ENCODE data around the gene METTL4. TPM values are rescaled to one million over a fixed set of nuclear protein-coding genes. Genes with fewer than 3 reads are reported as not detected.

METTL4 gene
- total and polyA plus RNA-seq, 2 experiments from 2014 or later = 7.6 to 16.0 TPM

DNA sequence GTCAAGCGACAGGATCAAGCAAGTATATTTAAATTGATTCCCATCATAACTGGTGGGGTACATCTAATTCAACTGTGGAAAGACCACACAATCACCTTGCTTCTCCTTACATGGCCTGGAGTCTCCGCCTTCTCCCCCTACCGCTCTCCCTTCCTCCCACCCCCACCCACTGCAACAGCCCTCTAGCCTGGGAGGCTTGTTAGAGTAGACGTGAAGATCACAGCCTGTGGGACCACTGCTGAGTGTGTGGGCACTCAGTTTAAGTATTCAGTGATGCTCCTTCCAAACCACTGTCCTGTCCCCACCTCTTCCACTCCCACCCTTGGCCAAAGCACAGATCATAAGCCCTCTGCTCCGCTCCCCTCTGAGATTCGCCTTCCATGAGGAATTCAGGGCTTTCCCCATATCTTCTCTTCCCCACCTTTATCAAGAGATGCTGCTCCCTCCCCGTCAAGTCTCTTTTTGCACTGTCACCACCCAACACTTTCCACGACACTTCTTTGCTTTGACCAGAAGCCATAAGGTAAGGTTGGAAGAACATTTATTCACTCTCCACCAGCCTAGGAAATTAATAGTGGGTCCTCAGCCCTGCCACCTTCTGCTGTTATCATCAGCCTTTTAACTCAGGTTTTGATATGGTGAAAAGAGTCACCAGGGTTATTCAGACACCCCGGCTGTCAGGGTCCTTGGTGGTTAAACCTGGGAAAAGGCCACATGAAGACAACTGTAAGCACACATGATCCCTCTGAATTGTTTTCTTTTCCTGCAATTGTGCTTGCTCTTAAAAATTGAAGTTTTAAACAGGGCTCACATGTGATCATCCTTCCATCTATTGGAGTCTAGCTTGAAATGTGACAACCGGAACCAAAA is 1.7 kb downstream of the METTL4 start:
- TF ChIP-seq EZH2phosphoT487 (IDR thresholded peaks at IDR 0.05; ENCODE audit: low read depth, severe bottlenecking, unreplicated experiment) (no peak), EZH2 (IDR thresholded peaks at IDR 0.05; ENCODE audit: borderline replicate concordance) (no peak)
- TF ChIP-seq, protein P1, sequence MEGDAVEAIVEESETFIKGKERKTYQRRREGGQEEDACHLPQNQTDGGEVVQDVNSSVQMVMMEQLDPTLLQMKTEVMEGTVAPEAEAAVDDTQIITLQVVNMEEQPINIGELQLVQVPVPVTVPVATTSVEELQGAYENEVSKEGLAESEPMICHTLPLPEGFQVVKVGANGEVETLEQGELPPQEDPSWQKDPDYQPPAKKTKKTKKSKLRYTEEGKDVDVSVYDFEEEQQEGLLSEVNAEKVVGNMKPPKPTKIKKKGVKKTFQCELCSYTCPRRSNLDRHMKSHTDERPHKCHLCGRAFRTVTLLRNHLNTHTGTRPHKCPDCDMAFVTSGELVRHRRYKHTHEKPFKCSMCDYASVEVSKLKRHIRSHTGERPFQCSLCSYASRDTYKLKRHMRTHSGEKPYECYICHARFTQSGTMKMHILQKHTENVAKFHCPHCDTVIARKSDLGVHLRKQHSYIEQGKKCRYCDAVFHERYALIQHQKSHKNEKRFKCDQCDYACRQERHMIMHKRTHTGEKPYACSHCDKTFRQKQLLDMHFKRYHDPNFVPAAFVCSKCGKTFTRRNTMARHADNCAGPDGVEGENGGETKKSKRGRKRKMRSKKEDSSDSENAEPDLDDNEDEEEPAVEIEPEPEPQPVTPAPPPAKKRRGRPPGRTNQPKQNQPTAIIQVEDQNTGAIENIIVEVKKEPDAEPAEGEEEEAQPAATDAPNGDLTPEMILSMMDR (IDR thresholded peaks at IDR 0.05; ENCODE audit: poor library complexity) = no peak
- Histone ChIP-seq H3K27ac (peak overlapping the region; percentile 98), H3K9me3 (ENCODE audit: low read depth) (no peaks in the 10 kb centered on the region), H4K20me1 (ENCODE audit: insufficient read depth, poor library complexity, severe bottlenecking) (no peaks in the 10 kb centered on the region), H3K4me3 (peak overlapping the region; percentile 67), H2AFZ (no peak overlapping the region), H3K9me2 (replicated peaks; ENCODE audit: insufficient read depth) (no peaks in the 10 kb centered on the region), H3K27me3 (no peaks in the 10 kb centered on the region), H3K4me1 (ENCODE audit: insufficient read depth) (peaks cover 17% of the 10 kb centered on the region), H3K36me3 (replicated peaks; ENCODE audit: insufficient read depth, low read depth) (no peaks in the 10 kb centered on the region), H3K79me2 (peaks cover 48% of the 10 kb centered on the region), H3K4me2 (peak overlapping the region; percentile 81)
- 81% methylated on average over 10 of the region's 10 CpGs for whole genome bisulfite sequencing (ENCODE audit: low lambda C conversion rate, missing lambda C conversion rate)
- DNase-seq (ENCODE audit: low spot score) = no peak

DNA sequence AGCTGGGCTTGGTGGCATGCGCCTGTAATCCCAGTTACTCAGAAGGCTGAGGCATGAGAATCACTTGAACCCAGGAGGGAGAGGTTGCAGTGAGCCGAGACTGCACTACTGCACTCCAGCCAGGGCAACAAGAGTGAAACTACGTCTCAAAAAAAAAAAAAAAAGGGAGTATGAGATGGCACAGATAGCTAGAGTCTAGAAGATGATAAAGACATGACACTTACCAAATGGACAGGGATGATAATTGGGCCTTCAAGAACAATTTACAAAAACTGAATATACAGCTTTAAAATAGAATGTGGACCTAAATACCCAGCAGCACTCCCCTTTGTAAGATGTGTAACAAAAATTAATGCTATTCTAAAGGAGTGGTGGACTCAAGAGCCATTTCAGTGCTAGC is 2.7 kb downstream of the METTL4 start:
- no peak overlapping the region for H2AFZ ChIP-seq
- no peaks in the 10 kb centered on the region for H3K9me2 ChIP-seq (replicated peaks; ENCODE audit: insufficient read depth)
- H3K9me3 ChIP-seq (ENCODE audit: low read depth) = no peaks in the 10 kb centered on the region
- no peaks in the 10 kb centered on the region for H3K27me3 ChIP-seq
- no peak overlapping the region for H3K4me3 ChIP-seq
- peaks cover 17% of the 10 kb centered on the region for H3K4me1 ChIP-seq (ENCODE audit: insufficient read depth)
- no peak overlapping the region for H3K4me2 ChIP-seq
- no peak for TF ChIP-seq EZH2phosphoT487 (IDR thresholded peaks at IDR 0.05; ENCODE audit: low read depth, severe bottlenecking, unreplicated experiment)
- no peak for TF ChIP-seq EZH2 (IDR thresholded peaks at IDR 0.05; ENCODE audit: borderline replicate concordance)
- TF ChIP-seq, protein P1 (IDR thresholded peaks at IDR 0.05; ENCODE audit: poor library complexity) = no peak
- no peak for DNase-seq (ENCODE audit: low spot score)
- no peaks in the 10 kb centered on the region for H3K36me3 ChIP-seq (replicated peaks; ENCODE audit: insufficient read depth, low read depth)
- 98% methylated on average over 3 of the region's 3 CpGs for WGBS (ENCODE audit: low lambda C conversion rate, missing lambda C conversion rate)
- no peak overlapping the region for H3K27ac ChIP-seq
- peaks cover 38% of the 10 kb centered on the region for H3K79me2 ChIP-seq
- H4K20me1 ChIP-seq (ENCODE audit: insufficient read depth, poor library complexity, severe bottlenecking) = no peaks in the 10 kb centered on the region

DNA sequence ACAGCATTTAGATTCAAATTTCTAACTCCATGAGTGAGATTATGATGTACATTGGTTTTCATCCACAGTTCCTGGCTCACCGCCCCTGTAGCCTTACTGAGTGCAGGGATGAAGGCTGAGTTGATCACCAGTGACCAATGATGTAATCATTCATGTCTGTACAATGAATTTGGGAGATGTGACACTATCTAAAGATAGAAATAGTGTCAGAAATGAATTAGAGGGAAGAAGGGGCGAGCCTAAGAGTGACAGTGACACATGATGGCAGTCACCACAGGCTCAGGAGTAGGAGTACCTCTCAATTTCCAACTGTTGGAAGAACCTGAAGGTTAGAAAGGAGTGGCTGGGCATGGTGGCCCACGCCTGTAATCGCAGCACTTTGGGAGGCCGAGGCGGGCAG is 3.2 kb downstream of the METTL4 start:
- no peaks in the 10 kb centered on the region for H3K27me3 ChIP-seq
- peaks cover 14% of the 10 kb centered on the region for H3K4me1 ChIP-seq (ENCODE audit: insufficient read depth)
- no peak for DNase-seq (ENCODE audit: low spot score)
- H3K9me3 ChIP-seq (ENCODE audit: low read depth) = no peaks in the 10 kb centered on the region
- 82% methylated on average over 6 of the region's 6 CpGs for WGBS (ENCODE audit: low lambda C conversion rate, missing lambda C conversion rate)
- H3K4me3 ChIP-seq = no peak overlapping the region
- peaks cover 33% of the 10 kb centered on the region for H3K79me2 ChIP-seq
- H2AFZ ChIP-seq = no peak overlapping the region
- H3K4me2 ChIP-seq = no peak overlapping the region
- no peaks in the 10 kb centered on the region for H4K20me1 ChIP-seq (ENCODE audit: insufficient read depth, poor library complexity, severe bottlenecking)
- H3K36me3 ChIP-seq (replicated peaks; ENCODE audit: insufficient read depth, low read depth) = no peaks in the 10 kb centered on the region
- H3K27ac ChIP-seq = no peak overlapping the region
- TF ChIP-seq, protein P1 (IDR thresholded peaks at IDR 0.05; ENCODE audit: poor library complexity) = no peak
- no peak for TF ChIP-seq EZH2 (IDR thresholded peaks at IDR 0.05; ENCODE audit: borderline replicate concordance)
- TF ChIP-seq EZH2phosphoT487 (IDR thresholded peaks at IDR 0.05; ENCODE audit: low read depth, severe bottlenecking, unreplicated experiment) = no peak
- no peaks in the 10 kb centered on the region for H3K9me2 ChIP-seq (replicated peaks; ENCODE audit: insufficient read depth)
